BLaER1 (cell line): ENCODE measurements around the gene DUSP21.

Experiments used
- H3K27ac ChIP-seq: shearing (Covaris generic); formaldehyde crosslinking; 2 replicates; pipeline ENCODE4 v1.8.1; 2022
- H3K27me3 ChIP-seq: shearing (Covaris generic); formaldehyde crosslinking; 2 replicates; pipeline ENCODE4 v1.8.1; 2022
- H3K36me3 ChIP-seq: shearing (Covaris generic); formaldehyde crosslinking; 2 replicates; pipeline ENCODE4 v1.8.1; 2022
- H3K4me1 ChIP-seq: shearing (Covaris generic); formaldehyde crosslinking; 2 replicates; pipeline ENCODE4 v1.8.1; 2022
- H3K4me2 ChIP-seq: shearing (Covaris generic); formaldehyde crosslinking; 2 replicates; pipeline ENCODE4 v1.8.1; 2022
- H3K4me3 ChIP-seq: shearing (Covaris generic); formaldehyde crosslinking; 2 replicates; pipeline ENCODE4 v1.8.1; 2022
- H3K9ac ChIP-seq: shearing (Covaris generic); formaldehyde crosslinking; 2 replicates; pipeline ENCODE4 v1.8.1; 2022
- H3K9me3 ChIP-seq: shearing (Covaris generic); formaldehyde crosslinking; 2 replicates; pipeline ENCODE4 v1.8.1; 2022
- H4K20me1 ChIP-seq: shearing (Covaris generic); formaldehyde crosslinking; 2 replicates; pipeline ENCODE4 v1.8.1; 2022
- Cebpa-rat ChIP-seq: shearing (Covaris generic); IDR thresholded peaks from 2 replicates; pipeline ENCODE4 v1.8.1; 2022

Gene DUSP21

DNA sequence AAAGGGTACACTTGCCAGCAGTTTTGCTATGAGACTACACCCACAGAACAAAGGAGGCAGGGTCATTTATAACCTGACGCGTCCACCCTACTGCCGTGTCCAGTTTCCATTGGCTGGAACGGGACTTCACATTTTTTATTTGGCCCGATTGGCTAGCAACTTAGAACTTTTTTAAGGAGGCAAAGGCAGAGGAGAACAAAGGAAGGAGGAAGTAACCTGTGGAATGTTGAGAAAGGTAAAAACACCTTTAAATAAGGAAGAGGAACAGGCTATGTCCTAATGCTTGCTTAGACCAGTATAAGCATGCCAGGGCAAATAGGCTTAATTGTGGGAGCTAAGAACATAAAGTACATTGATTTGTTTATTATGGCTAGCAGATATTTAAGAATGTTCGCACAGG lies 47.8 kb downstream of the DUSP21 start:
- Histone ChIP-seq H3K27me3 (no peaks in the 10 kb centered on the region), H3K4me3 (no peak overlapping the region), H3K27ac (no peak overlapping the region), H4K20me1 (peaks cover 82% of the 10 kb centered on the region), H3K4me2 (no peak overlapping the region), H3K36me3 (peaks cover 40% of the 10 kb centered on the region; the same call in 1 of the 2 replicates), H3K9ac (no peak overlapping the region), H3K9me3 (peaks cover 88% of the 10 kb centered on the region), H3K4me1 (peaks cover 23% of the 10 kb centered on the region)
- TF ChIP-seq Cebpa-rat = no peak
